ENCODE results near the gene TRPM4. TPM values are rescaled to one million over a fixed set of nuclear protein-coding genes. Genes with fewer than 3 reads are reported as not detected.

TRPM4 gene
- total RNA-seq, 4 donors from 2014 or later, result 228 to 419 (median 258) TPM

DNA sequence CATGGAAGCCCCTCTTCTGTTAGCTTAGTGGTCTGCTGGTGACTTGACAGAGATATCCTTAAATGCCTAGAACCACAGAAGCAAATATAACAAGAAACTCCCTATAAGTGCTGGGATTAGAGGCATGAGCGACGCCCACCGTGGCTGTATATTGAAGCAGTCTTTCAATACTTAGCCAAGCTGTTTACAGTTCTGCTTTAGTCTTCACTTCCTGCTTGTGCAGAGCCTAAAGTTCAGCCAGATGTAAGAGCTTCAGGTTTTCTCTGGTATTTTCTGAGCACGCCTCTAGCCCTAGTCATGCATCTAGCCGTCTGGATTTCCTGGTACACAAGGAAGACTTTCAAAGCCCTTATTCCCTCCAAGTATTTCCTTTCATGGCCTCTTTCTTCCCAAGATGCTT lies 28.5 kb downstream of the TRPM4 start:
- Histone ChIP-seq H3K36me3 (peaks cover 0 to 68% (median 0%) of the 10 kb centered on the region in 3 donors), H3K4me3 (no peak overlapping the region), H3K9me3 (no peaks in the 10 kb centered on the region), H3K27ac (no peak overlapping the region), H3K4me1 (no peaks in the 10 kb centered on the region), H3K27me3 (no peaks in the 10 kb centered on the region)
- TF ChIP-seq POLR2A (IDR thresholded peaks at IDR 0.05) (no peak), CTCF (IDR thresholded peaks at IDR 0.05) (no peak)
- DNase-seq, result no peak

DNA sequence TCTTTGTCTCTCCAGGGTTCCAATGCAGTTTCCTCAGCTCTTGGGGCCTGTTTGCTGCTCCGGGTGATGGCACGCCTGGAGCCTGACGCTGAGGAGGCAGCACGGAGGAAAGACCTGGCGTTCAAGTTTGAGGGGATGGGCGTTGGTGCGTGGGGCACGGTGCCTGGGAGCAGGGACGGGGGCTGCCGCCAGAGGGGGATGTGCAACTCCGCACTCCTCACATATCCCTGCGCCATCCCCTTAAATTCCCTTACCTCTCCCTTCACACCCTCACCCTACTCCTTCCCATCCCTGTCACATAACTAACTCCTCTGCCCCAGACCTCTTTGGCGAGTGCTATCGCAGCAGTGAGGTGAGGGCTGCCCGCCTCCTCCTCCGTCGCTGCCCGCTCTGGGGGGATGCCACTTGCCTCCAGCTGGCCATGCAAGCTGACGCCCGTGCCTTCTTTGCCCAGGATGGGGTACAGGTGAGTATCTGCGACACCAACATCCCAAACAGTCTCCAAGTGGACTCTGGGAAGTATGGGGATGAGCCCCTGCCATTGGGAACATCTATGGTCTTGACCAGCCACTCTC lies 31.1 kb downstream of the TRPM4 start:
- no peak overlapping the region for H3K27ac ChIP-seq
- no peak for DNase-seq
- H3K36me3 ChIP-seq, result peaks cover 0 to 69% (median 0%) of the 10 kb centered on the region in 3 donors
- H3K9me3 ChIP-seq, result no peaks in the 10 kb centered on the region
- no peaks in the 10 kb centered on the region for H3K27me3 ChIP-seq
- no peaks in the 10 kb centered on the region for H3K4me1 ChIP-seq
- no peak overlapping the region for H3K4me3 ChIP-seq
- TF ChIP-seq POLR2A (IDR thresholded peaks at IDR 0.05) (no peak), CTCF (IDR thresholded peaks at IDR 0.05) (no peak)

- TF ChIP-seq POLR2A (IDR thresholded peaks at IDR 0.05) (no peak), CTCF (IDR thresholded peaks at IDR 0.05) (no peak)
- Histone ChIP-seq H3K4me1 (no peaks in the 10 kb centered on the region), H3K4me3 (no peak overlapping the region), H3K36me3 (peaks cover 0 to 64% (median 0%) of the 10 kb centered on the region in 3 donors), H3K9me3 (no peaks in the 10 kb centered on the region), H3K27me3 (no peaks in the 10 kb centered on the region), H3K27ac (no peak overlapping the region)
- DNase-seq, result no peak
Observed at GRCh38 chr19:49189259-49189658, 31.7 kb downstream of the TRPM4 start.

DNA sequence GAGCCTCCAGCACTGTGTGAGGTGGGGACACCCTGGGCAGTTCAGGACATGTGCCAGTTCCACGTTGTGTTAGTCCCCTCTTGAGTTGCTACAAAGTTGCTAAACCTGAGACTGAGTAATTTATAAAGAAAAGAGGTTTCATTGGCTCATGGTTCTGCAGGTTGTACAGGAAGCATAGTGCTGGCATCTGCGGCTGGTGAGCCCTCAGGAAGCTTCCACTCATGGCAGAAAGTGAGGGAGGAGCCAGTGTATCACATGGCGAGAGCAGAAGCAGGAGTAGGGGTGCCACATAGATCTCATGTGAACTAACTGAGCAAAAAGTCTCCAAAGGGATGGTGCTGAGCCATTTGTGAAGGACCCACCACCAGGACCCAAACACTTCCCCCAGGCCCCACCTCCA lies 33.2 kb downstream of the TRPM4 start:
- DNase-seq, result no peak
- TF ChIP-seq CTCF (IDR thresholded peaks at IDR 0.05) (no peak), POLR2A (IDR thresholded peaks at IDR 0.05) (no peak)
- no peaks in the 10 kb centered on the region for H3K27me3 ChIP-seq
- no peak overlapping the region for H3K4me3 ChIP-seq
- no peaks in the 10 kb centered on the region for H3K4me1 ChIP-seq
- H3K27ac ChIP-seq, result no peak overlapping the region
- H3K36me3 ChIP-seq, result peaks cover 0 to 64% (median 0%) of the 10 kb centered on the region in 3 donors
- H3K9me3 ChIP-seq, result no peaks in the 10 kb centered on the region

GRCh38 chr19:49193822-49194394 lies 36.3 kb downstream of the TRPM4 start:
- Histone ChIP-seq H3K9me3 (no peaks in the 10 kb centered on the region), H3K4me3 (no peak overlapping the region), H3K36me3 (peaks cover 0 to 38% (median 0%) of the 10 kb centered on the region in 3 donors), H3K4me1 (peaks cover 0 to 11% (median 0%) of the 10 kb centered on the region in 4 donors), H3K27me3 (no peaks in the 10 kb centered on the region), H3K27ac (no peak overlapping the region)
- TF ChIP-seq CTCF (IDR thresholded peaks at IDR 0.05) (no peak), POLR2A (IDR thresholded peaks at IDR 0.05) (no peak)
- DNase-seq, result no peak

Data from Peyer's patch (tissue), 4 donors.